Vagina (tissue), 2 donors: ENCODE measurements around the gene FCN1.

Source experiments
- POLR2A ChIP-seq, 2 donors: fragments of 450-650 bp; IDR thresholded peaks; one replicate each; pipeline ENCODE4 v1.6.1; 2017; ENCODE audit warnings: antibody characterized with exemption in 2 of 2, mild to moderate bottlenecking in 2 of 2, moderate library complexity in 2 of 2
- TF ChIP-seq, protein P1 (sequence below), 3 experiments: fragments of 450-650 bp in 2 of 3; fragments of 200-600 bp in 1 of 3; sonication (generic) in 1 of 3; IDR thresholded peaks; one replicate each; pipeline ENCODE4 v1.5.1; 2017 to 2019; ENCODE audit warnings: antibody characterized with exemption in 3 of 3, mild to moderate bottlenecking in 2 of 3, moderate library complexity in 2 of 3

- TF ChIP-seq POLR2A (IDR thresholded peaks at IDR 0.05): no peak
- TF ChIP-seq, protein P1, sequence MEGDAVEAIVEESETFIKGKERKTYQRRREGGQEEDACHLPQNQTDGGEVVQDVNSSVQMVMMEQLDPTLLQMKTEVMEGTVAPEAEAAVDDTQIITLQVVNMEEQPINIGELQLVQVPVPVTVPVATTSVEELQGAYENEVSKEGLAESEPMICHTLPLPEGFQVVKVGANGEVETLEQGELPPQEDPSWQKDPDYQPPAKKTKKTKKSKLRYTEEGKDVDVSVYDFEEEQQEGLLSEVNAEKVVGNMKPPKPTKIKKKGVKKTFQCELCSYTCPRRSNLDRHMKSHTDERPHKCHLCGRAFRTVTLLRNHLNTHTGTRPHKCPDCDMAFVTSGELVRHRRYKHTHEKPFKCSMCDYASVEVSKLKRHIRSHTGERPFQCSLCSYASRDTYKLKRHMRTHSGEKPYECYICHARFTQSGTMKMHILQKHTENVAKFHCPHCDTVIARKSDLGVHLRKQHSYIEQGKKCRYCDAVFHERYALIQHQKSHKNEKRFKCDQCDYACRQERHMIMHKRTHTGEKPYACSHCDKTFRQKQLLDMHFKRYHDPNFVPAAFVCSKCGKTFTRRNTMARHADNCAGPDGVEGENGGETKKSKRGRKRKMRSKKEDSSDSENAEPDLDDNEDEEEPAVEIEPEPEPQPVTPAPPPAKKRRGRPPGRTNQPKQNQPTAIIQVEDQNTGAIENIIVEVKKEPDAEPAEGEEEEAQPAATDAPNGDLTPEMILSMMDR (IDR thresholded peaks at IDR 0.05): no peak
Measured at GRCh38 chr9:134887219-134887618, 30.5 kb downstream of the FCN1 start.
